ENCODE data around the gene HRH2. TPM values are rescaled to one million over a fixed set of nuclear protein-coding genes. Genes with fewer than 3 reads are reported as not detected.

HRH2 gene
- total RNA-seq, 6 donors from 2014 or later, result 3.8 to 16.8 (median 7.8) TPM

DNA sequence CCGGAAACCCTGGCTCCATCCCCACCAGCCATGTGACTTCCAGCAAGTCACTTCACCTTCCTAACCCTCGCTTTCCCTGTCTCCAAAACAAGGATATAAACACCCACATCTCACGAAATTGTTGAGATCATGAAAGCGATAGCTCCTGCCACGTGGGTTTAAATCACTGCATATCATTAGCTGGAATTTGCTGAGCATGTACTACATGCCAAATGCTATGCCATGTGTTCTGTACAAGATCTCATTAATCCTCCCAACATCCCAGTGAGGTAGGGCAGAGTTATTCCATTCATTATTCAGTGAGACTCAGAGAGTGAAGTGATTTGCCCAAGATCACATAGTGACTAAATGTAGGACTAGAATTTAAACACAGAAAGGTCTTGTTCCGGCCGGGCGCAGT is 29.2 kb upstream of the HRH2 start:
- no peaks in the 10 kb centered on the region for H3K27me3 ChIP-seq
- 88 to 89% methylated on average over 8 of the region's 8 CpGs for WGBS, 2 donors
- no peaks in the 10 kb centered on the region for H3K4me1 ChIP-seq
- H3K36me3 ChIP-seq, result no peaks in the 10 kb centered on the region
- no peak overlapping the region for H3K4me3 ChIP-seq
- ATAC-seq (ENCODE audit: low FRiP score in 2 of 2), result no peak
- H3K9me3 ChIP-seq, result peaks cover 0 to 20% (median 8%) of the 10 kb centered on the region in 4 donors
- TF ChIP-seq POLR2AphosphoS5 (IDR thresholded peaks at IDR 0.05) (no peak), POLR2A (IDR thresholded peaks at IDR 0.05) (no peak), EP300 (IDR thresholded peaks at IDR 0.05) (no peak)
- TF ChIP-seq, protein P1, sequence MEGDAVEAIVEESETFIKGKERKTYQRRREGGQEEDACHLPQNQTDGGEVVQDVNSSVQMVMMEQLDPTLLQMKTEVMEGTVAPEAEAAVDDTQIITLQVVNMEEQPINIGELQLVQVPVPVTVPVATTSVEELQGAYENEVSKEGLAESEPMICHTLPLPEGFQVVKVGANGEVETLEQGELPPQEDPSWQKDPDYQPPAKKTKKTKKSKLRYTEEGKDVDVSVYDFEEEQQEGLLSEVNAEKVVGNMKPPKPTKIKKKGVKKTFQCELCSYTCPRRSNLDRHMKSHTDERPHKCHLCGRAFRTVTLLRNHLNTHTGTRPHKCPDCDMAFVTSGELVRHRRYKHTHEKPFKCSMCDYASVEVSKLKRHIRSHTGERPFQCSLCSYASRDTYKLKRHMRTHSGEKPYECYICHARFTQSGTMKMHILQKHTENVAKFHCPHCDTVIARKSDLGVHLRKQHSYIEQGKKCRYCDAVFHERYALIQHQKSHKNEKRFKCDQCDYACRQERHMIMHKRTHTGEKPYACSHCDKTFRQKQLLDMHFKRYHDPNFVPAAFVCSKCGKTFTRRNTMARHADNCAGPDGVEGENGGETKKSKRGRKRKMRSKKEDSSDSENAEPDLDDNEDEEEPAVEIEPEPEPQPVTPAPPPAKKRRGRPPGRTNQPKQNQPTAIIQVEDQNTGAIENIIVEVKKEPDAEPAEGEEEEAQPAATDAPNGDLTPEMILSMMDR (IDR thresholded peaks at IDR 0.05), result no peak
- no peak for DNase-seq
- no peak overlapping the region for H3K27ac ChIP-seq

DNA sequence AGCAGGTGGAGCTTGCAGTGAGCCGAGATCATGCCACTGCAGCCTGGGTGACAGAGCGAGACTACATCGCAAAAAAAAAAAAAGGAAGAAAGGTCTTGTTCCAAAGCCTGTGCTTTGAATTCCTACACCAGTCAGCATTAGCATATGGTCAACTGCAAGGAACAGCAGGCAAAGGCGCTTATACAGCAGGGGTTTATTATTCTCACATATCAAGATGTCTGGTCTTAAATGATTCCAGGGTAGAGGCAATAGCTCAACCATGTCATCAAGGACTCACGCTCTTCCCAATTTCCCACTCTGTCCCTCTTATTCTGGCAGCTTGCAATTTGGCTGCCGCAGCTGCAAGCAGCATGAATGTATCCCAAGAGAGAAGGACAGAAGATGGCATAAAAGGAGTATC is 28.6 kb upstream of the HRH2 start:
- WGBS, 2 donors, result 87 to 89% methylated on average over 6 of the region's 6 CpGs
- no peak for DNase-seq
- Histone ChIP-seq H3K4me1 (no peaks in the 10 kb centered on the region), H3K4me3 (no peak overlapping the region), H3K27ac (no peak overlapping the region), H3K27me3 (no peaks in the 10 kb centered on the region), H3K9me3 (peaks cover 0 to 20% (median 8%) of the 10 kb centered on the region in 4 donors), H3K36me3 (no peaks in the 10 kb centered on the region)
- TF ChIP-seq POLR2A (IDR thresholded peaks at IDR 0.05) (no peak), POLR2AphosphoS5 (IDR thresholded peaks at IDR 0.05) (no peak), EP300 (IDR thresholded peaks at IDR 0.05) (no peak)
- TF ChIP-seq, protein P1 (IDR thresholded peaks at IDR 0.05), result no peak
- no peak for ATAC-seq (ENCODE audit: low FRiP score in 2 of 2)

DNA sequence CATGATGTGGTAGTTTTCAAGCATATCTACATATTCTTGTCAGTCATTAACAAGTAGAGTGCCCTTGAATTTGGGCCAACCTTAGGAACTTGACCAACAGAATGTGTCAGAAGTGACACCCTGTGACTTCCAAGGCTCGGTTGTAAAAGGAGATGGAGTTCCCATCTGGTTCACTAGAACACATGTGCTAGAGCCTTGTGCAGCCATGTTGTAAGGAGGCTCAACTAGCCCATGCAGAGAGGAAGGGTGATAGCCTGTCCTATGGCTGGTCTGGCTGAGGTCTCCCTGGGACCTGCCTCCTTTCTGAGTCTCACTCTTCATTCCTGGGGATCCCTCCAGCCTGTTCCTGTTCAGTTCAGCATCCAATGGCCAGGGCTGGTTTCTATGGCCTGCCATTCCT is 28.1 kb upstream of the HRH2 start:
- no peak for ATAC-seq (ENCODE audit: low FRiP score in 2 of 2)
- H3K9me3 ChIP-seq, result peaks cover 0 to 20% (median 8%) of the 10 kb centered on the region in 4 donors
- 67 to 83% methylated on average over 1 of the region's 1 CpG for WGBS, 2 donors
- no peak for DNase-seq
- no peaks in the 10 kb centered on the region for H3K27me3 ChIP-seq
- TF ChIP-seq POLR2A (IDR thresholded peaks at IDR 0.05), result no peak
- TF ChIP-seq, protein P1 (IDR thresholded peaks at IDR 0.05), result no peak
- TF ChIP-seq EP300 (IDR thresholded peaks at IDR 0.05), result no peak
- no peak for TF ChIP-seq POLR2AphosphoS5 (IDR thresholded peaks at IDR 0.05)
- no peak overlapping the region for H3K27ac ChIP-seq
- no peaks in the 10 kb centered on the region for H3K36me3 ChIP-seq
- H3K4me3 ChIP-seq, result no peak overlapping the region
- no peaks in the 10 kb centered on the region for H3K4me1 ChIP-seq

DNA sequence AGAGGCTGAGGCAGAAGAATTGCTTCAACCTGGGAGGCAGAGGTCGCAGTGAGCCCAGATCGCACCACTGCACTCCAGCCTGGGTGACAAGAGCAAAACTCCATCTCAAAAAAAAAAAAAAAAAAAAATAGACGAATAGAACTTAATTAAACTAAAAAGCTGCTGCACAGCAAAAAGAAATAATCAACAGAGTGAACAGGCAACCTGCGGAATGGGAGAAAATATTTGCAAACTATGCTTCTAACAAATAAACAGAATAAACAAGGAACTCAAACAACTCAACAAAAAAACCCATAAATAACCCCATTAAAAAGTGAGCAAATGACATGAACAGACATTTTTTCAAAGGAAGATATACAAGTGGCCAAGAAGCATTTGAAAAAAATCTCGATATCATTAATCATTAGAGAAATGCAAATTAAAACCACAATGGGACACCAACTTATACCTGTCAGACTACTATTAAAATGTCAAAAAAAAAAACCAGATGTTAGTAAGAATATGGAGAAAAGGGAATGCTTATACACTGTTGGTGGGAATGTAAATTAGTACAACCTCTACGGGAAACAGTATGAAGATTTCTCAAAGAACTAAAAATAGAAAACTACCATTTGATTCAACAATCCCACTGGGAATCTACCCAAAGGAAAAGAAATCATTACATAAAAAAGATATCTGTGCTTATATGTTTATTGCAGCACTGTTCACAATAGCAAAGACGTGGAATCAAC is 21.9 kb upstream of the HRH2 start:
- DNase-seq (no peak), ATAC-seq (ENCODE audit: low FRiP score in 2 of 2) (no peak)
- WGBS, 2 donors, result 74 to 79% methylated on average over 7 of the region's 7 CpGs
- Histone ChIP-seq H3K4me1 (peaks cover 0 to 4% (median 0%) of the 10 kb centered on the region in 4 donors), H3K9me3 (no peaks in the 10 kb centered on the region), H3K36me3 (no peaks in the 10 kb centered on the region), H3K4me3 (no peak overlapping the region), H3K27me3 (no peaks in the 10 kb centered on the region), H3K27ac (no peak overlapping the region)
- TF ChIP-seq EP300 (IDR thresholded peaks at IDR 0.05), result no peak
- TF ChIP-seq POLR2AphosphoS5 (IDR thresholded peaks at IDR 0.05), result no peak
- TF ChIP-seq, protein P1 (IDR thresholded peaks at IDR 0.05), result no peak
- no peak for TF ChIP-seq POLR2A (IDR thresholded peaks at IDR 0.05)

DNA sequence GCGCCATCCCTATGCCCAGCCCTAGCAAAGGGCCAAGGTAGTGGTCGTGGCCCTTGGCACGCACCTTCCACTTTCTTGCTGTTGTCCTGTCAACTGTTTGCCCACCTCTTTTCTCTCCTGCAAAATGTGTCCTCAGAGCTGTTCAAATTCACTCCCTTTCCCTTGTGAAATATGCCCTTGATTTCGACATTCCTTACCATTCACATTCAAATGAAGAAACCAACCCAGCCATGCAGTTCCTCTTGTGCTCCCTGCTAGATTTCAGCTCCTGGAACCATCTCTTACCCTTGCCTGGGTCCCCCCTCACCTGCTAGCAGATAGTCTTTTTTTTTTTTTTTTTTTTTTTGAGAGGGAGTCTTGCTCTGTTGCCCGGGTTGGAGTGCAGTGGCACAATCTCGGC is 19.6 kb upstream of the HRH2 start:
- DNase-seq, result no peak

More for the DNA sequence above, 19.6 kb upstream of the HRH2 start:
- 50 to 62% methylated on average over 6 of the region's 6 CpGs for WGBS, 2 donors
- Histone ChIP-seq H3K9me3 (no peaks in the 10 kb centered on the region), H3K27me3 (no peaks in the 10 kb centered on the region), H3K4me3 (no peak overlapping the region), H3K36me3 (no peaks in the 10 kb centered on the region), H3K4me1 (peaks cover 0 to 4% (median 0%) of the 10 kb centered on the region in 4 donors), H3K27ac (peak overlapping the region in 1 of 4 donors; percentile 57)
- TF ChIP-seq POLR2A (IDR thresholded peaks at IDR 0.05), result no peak
- no peak for TF ChIP-seq POLR2AphosphoS5 (IDR thresholded peaks at IDR 0.05)
- TF ChIP-seq, protein P1 (IDR thresholded peaks at IDR 0.05), result no peak
- TF ChIP-seq EP300 (IDR thresholded peaks at IDR 0.05), result no peak
- ATAC-seq (ENCODE audit: low FRiP score in 2 of 2), result peak in 1 of 2 donors; percentile 55
